Measurements from ENCODE around the gene P2RY2.

DNA sequence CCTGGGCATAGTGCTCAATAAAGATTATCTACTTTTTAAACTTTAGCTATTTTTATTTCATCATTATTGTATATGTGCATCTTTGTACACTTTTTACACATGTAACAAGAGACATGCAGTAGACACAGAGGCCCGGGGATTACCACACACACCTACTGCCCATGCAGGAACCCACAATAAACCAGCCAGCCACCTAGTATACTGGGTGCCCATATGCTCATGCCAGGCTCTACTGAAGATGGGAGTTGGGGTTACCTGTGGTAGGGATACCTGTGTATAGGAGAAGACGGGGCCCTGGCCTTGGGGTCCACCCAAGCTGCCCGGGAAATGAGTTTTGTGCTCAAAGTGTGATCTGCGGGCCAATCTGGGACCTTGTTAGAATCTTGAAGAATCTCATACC, 31.2 kb upstream of the P2RY2 start:
- TF ChIP-seq, protein P1, sequence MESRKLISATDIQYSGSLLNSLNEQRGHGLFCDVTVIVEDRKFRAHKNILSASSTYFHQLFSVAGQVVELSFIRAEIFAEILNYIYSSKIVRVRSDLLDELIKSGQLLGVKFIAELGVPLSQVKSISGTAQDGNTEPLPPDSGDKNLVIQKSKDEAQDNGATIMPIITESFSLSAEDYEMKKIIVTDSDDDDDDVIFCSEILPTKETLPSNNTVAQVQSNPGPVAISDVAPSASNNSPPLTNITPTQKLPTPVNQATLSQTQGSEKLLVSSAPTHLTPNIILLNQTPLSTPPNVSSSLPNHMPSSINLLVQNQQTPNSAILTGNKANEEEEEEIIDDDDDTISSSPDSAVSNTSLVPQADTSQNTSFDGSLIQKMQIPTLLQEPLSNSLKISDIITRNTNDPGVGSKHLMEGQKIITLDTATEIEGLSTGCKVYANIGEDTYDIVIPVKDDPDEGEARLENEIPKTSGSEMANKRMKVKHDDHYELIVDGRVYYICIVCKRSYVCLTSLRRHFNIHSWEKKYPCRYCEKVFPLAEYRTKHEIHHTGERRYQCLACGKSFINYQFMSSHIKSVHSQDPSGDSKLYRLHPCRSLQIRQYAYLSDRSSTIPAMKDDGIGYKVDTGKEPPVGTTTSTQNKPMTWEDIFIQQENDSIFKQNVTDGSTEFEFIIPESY (IDR thresholded peaks at IDR 0.05; ENCODE audit: extremely low read depth, insufficient replicate concordance, low read length): no peak
- TF ChIP-seq CTCF (IDR thresholded peaks at IDR 0.05 in 2 of 3, conservative IDR thresholded peaks at IDR 0.05 in 1 of 3; ENCODE audit: borderline replicate concordance in 1 of 3, insufficient read depth in 1 of 3, low read depth in 2 of 3, low read length in 2 of 3) (no peak), EZH2phosphoT487 (IDR thresholded peaks at IDR 0.05; ENCODE audit: borderline replicate concordance) (no peak), YY1 (IDR thresholded peaks at IDR 0.05; ENCODE audit: extremely low read depth, insufficient replicate concordance, low read depth, low read length) (no peak), EZH2 (IDR thresholded peaks at IDR 0.05) (no peak), POLR2AphosphoS5 (IDR thresholded peaks at IDR 0.05; ENCODE audit: low read depth, low read length) (no peak), JUND (IDR thresholded peaks at IDR 0.05) (no peak)

All from HCT116 (cell line).